Skeletal muscle tissue (tissue), 4 donors: ENCODE results near the gene VEGFC. TPM values are rescaled to one million over a fixed set of nuclear protein-coding genes. Genes with fewer than 3 reads are reported as not detected.

Experiments used
- H3K27ac ChIP-seq: one replicate; pipeline ENCODE4 v1.7.0; 2013; ENCODE audit warnings: mild to moderate bottlenecking, low read depth, low read length, inconsistent platforms
- H3K27me3 ChIP-seq, 3 donors: one replicate each; pipeline ENCODE4 v1.7.0; 2013; ENCODE audit warnings: low read length in 3 of 3; ENCODE audit not compliant: control insufficient read depth in 3 of 3, insufficient read depth in 3 of 3
- H3K36me3 ChIP-seq, 3 donors: one replicate each; pipeline ENCODE4 v1.7.0; 2013; ENCODE audit warnings: low read length in 3 of 3; ENCODE audit not compliant: control insufficient read depth in 3 of 3, insufficient read depth in 3 of 3
- H3K4me1 ChIP-seq, 3 donors: one replicate each; pipeline ENCODE4 v1.7.0; 2013; ENCODE audit warnings: low read length in 3 of 3, mild to moderate bottlenecking in 3 of 3; ENCODE audit not compliant: control insufficient read depth in 3 of 3, insufficient read depth in 3 of 3
- H3K4me3 ChIP-seq, 3 donors: one replicate each; pipeline ENCODE4 v1.7.0; 2013; ENCODE audit warnings: low read length in 3 of 3
- H3K9ac ChIP-seq, 3 donors: one replicate each; pipeline ENCODE4 v1.7.0; 2013; ENCODE audit warnings: low read length in 3 of 3, mild to moderate bottlenecking in 3 of 3, moderate library complexity in 2 of 3, low read depth in 1 of 3
- H3K9me3 ChIP-seq, 3 donors: one replicate each; pipeline ENCODE4 v1.7.0; 2013; ENCODE audit warnings: low read length in 3 of 3; ENCODE audit not compliant: control insufficient read depth in 3 of 3
- total RNA-seq: library from RNA; depleted of rRNA; stranded (reverse); fragments of >200 nt; gene quantifications from one replicate; pipeline ENCODE4 v1.2.3, GENCODE V29; 2014
- donor health status: Osteomylitis.

VEGFC gene
- total RNA-seq, 1 donor from 2014 or later, result 6.8 TPM

DNA sequence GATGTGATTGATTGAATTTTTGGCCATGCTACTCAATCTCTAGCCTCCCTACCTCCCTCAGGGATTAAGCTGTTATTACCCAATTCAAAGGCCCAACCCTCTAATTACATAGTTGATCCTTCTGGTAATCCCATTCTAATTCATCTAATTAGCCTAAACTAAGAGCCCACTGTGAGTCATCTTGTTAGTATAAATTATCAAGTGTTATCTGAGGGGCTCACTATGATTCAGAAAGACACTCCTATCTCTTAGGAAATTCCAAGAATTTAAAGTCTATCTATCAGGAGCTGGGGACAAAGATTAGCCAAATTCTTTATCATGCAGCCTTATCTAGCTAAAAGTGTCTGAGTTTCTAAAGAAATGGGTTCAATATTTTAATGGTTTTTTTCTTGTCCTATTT, 32.9 kb upstream of the VEGFC start:
- Histone ChIP-seq H3K27me3 (no peaks in the 10 kb centered on the region), H3K4me3 (no peak overlapping the region), H3K9me3 (no peaks in the 10 kb centered on the region), H3K27ac (no peak overlapping the region), H3K4me1 (no peaks in the 10 kb centered on the region), H3K36me3 (no peaks in the 10 kb centered on the region), H3K9ac (no peak overlapping the region)

- Histone ChIP-seq H3K4me3 (no peak overlapping the region), H3K36me3 (no peaks in the 10 kb centered on the region), H3K9ac (no peak overlapping the region), H3K4me1 (no peaks in the 10 kb centered on the region), H3K9me3 (no peaks in the 10 kb centered on the region), H3K27me3 (no peaks in the 10 kb centered on the region), H3K27ac (no peak overlapping the region)
Measured at GRCh38 chr4:176824645-176825366, 32.1 kb upstream of the VEGFC start.

- no peak overlapping the region for H3K4me3 ChIP-seq
- H3K27ac ChIP-seq, result no peak overlapping the region
- no peak overlapping the region for H3K9ac ChIP-seq
- H3K4me1 ChIP-seq, result no peaks in the 10 kb centered on the region
- H3K27me3 ChIP-seq, result no peaks in the 10 kb centered on the region
- H3K36me3 ChIP-seq, result no peaks in the 10 kb centered on the region
- H3K9me3 ChIP-seq, result no peaks in the 10 kb centered on the region
Measured at GRCh38 chr4:176818531-176818930, 25.8 kb upstream of the VEGFC start.

DNA sequence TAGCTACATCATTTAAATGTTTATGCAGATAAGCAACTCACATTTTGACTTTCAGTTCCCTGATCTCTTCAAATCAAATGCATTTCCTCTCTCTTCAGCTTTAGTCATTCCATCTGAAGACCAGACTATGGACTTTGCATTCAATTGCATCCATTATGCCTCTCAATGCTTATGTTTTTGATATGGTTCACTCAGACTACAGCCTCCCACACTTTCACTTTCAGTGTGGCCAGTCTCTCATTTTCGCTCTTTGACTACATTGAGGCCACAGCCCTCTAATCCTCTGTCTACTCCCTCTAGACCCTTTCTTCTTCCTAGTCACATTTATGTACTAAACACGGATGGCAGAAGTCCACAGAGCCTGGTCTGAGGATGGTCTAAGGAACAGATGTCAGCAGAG, 24.5 kb upstream of the VEGFC start:
- no peak overlapping the region for H3K9ac ChIP-seq
- no peaks in the 10 kb centered on the region for H3K27me3 ChIP-seq
- H3K9me3 ChIP-seq, result no peaks in the 10 kb centered on the region
- H3K36me3 ChIP-seq, result no peaks in the 10 kb centered on the region
- H3K4me1 ChIP-seq, result no peaks in the 10 kb centered on the region
- no peak overlapping the region for H3K27ac ChIP-seq
- H3K4me3 ChIP-seq, result no peak overlapping the region

GRCh38 chr4:176814770-176815169, 22.0 kb upstream of the VEGFC start:
- Histone ChIP-seq H3K9me3 (no peaks in the 10 kb centered on the region), H3K27me3 (no peaks in the 10 kb centered on the region), H3K4me1 (no peaks in the 10 kb centered on the region), H3K4me3 (no peak overlapping the region), H3K27ac (no peak overlapping the region), H3K9ac (no peak overlapping the region), H3K36me3 (no peaks in the 10 kb centered on the region)

GRCh38 chr4:176810481-176811249, 17.9 kb upstream of the VEGFC start:
- H3K4me3 ChIP-seq, result no peak overlapping the region
- no peak overlapping the region for H3K9ac ChIP-seq
- no peaks in the 10 kb centered on the region for H3K36me3 ChIP-seq
- H3K27me3 ChIP-seq, result no peaks in the 10 kb centered on the region
- no peak overlapping the region for H3K27ac ChIP-seq
- H3K4me1 ChIP-seq, result no peaks in the 10 kb centered on the region
- H3K9me3 ChIP-seq, result peaks cover 0 to 2% (median 0%) of the 10 kb centered on the region in 3 donors

GRCh38 chr4:176806778-176807375, 14.2 kb upstream of the VEGFC start:
- Histone ChIP-seq H3K27me3 (no peaks in the 10 kb centered on the region), H3K9me3 (peaks cover 0 to 2% (median 0%) of the 10 kb centered on the region in 3 donors), H3K36me3 (no peaks in the 10 kb centered on the region), H3K4me3 (no peak overlapping the region), H3K27ac (no peak overlapping the region), H3K9ac (no peak overlapping the region), H3K4me1 (no peaks in the 10 kb centered on the region)

DNA sequence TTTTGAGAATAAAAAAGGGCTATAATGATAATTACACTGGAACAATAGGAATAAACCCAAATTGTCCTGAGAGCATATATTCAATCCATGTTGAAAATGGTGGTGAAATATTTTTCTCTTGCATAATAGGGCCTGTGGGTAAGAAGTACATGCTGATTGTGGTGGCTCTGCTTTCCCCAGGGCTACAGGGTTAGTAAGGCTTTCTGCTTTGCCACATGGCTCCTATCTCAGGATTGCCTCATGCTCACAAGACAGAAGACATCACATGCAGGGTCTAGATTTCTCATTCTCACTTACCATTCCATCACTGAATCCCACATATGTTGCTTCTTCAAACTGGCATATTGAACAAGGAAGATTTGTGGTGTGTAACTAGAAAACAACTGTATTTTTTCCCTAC, 12.4 kb upstream of the VEGFC start:
- Histone ChIP-seq H3K9me3 (peaks cover 0 to 2% (median 0%) of the 10 kb centered on the region in 3 donors), H3K27ac (no peak overlapping the region), H3K4me3 (no peak overlapping the region), H3K36me3 (no peaks in the 10 kb centered on the region), H3K4me1 (no peaks in the 10 kb centered on the region), H3K9ac (no peak overlapping the region), H3K27me3 (no peaks in the 10 kb centered on the region)

DNA sequence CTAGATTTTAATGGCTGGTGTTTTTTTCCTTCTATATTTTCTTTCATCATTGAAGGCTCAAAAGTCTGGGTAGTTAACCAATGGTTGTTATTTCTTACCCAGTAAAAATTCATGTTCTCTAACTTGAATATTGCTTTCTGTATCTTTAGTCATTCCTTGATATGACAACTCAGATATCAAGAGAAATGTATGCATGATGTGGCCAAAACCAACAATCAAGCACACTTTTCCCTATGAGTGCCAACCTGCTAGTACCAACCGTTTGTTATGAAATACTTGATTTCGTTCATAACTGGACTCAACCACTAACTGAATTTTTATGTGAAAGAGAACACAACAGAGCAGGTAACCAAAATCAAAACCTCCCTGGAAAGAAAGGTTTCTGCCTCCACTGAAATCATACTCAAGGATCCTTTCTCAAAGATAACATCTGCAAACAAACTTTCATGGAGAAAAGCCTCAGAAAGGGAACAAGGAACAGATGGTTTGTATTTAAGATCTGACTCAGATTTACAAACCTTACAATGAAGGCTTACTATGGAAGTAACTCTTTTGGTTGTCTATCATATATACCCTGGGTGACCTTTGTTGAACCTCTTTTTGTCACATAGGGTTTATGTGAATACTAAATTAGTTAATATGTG, 8.3 kb upstream of the VEGFC start:
- Histone ChIP-seq H3K9ac (no peak overlapping the region), H3K4me3 (no peak overlapping the region), H3K27ac (no peak overlapping the region), H3K36me3 (no peaks in the 10 kb centered on the region), H3K4me1 (no peaks in the 10 kb centered on the region), H3K9me3 (no peaks in the 10 kb centered on the region), H3K27me3 (no peaks in the 10 kb centered on the region)

- Histone ChIP-seq H3K27ac (no peak overlapping the region), H3K9me3 (no peaks in the 10 kb centered on the region), H3K27me3 (no peaks in the 10 kb centered on the region)
Measured at GRCh38 chr4:176799653-176800052, 6.9 kb upstream of the VEGFC start.

More at GRCh38 chr4:176799653-176800052, 6.9 kb upstream of the VEGFC start:
- Histone ChIP-seq H3K36me3 (no peaks in the 10 kb centered on the region), H3K4me3 (no peak overlapping the region), H3K9ac (no peak overlapping the region), H3K4me1 (no peaks in the 10 kb centered on the region)
